ENCODE results near the gene BNIP5. TPM values are rescaled to one million over a fixed set of nuclear protein-coding genes. Genes with fewer than 3 reads are reported as not detected.

The BNIP5 gene
- total and polyA plus RNA-seq, 4 donors = not detected

- no peak overlapping the region for H3K9ac ChIP-seq (ENCODE audit: low read depth in 1 of 2, low read length in 2 of 2)
- H3K27me3 ChIP-seq (ENCODE audit: control insufficient read depth in 4 of 4, insufficient read depth in 4 of 4, low read length in 3 of 4) = peaks cover 0 to 2% (median 0%) of the 10 kb centered on the region in 4 donors
- no peak overlapping the region for H3K27ac ChIP-seq (ENCODE audit: low read depth in 1 of 2, low read length in 2 of 2)
- TF ChIP-seq FOXA1 (IDR thresholded peaks at IDR 0.05) (no peak), ATF3 (IDR thresholded peaks at IDR 0.05) (no peak), MAX (IDR thresholded peaks at IDR 0.05) (no peak), CTCF (IDR thresholded peaks at IDR 0.05; ENCODE audit: low read depth, low read length, missing input control) (no peak), ZBTB33 (IDR thresholded peaks at IDR 0.05) (no peak), EGR1 (IDR thresholded peaks at IDR 0.05; ENCODE audit: low read depth in 2 of 2) (no peak), YY1 (IDR thresholded peaks at IDR 0.05) (no peak), RXRA (IDR thresholded peaks at IDR 0.05) (no peak), GABPA (IDR thresholded peaks at IDR 0.05 in 1 of 2, conservative IDR thresholded peaks at IDR 0.05 in 1 of 2) (no peak), FOXA2 (IDR thresholded peaks at IDR 0.05) (no peak), HNF4G (IDR thresholded peaks at IDR 0.05) (no peak), SP1 (IDR thresholded peaks at IDR 0.05) (no peak), JUND (IDR thresholded peaks at IDR 0.05) (no peak)
- H3K9me3 ChIP-seq (ENCODE audit: control insufficient read depth in 4 of 4, low read length in 3 of 4) = peaks cover 3 to 9% (median 6%) of the 10 kb centered on the region in 4 donors
- no peaks in the 10 kb centered on the region for H3K36me3 ChIP-seq (ENCODE audit: control insufficient read depth in 4 of 4, insufficient read depth in 3 of 4, low read depth in 1 of 4, low read length in 3 of 4)
- peaks cover 0 to 2% (median 0%) of the 10 kb centered on the region in 4 donors for H3K4me1 ChIP-seq (ENCODE audit: control insufficient read depth in 4 of 4, insufficient read depth in 4 of 4, low read length in 3 of 4)
- DNase-seq (ENCODE audit: low spot score) = no peak
- H3K4me3 ChIP-seq (ENCODE audit: low read depth in 1 of 3, low read length in 3 of 3) = no peak overlapping the region
- WGBS = 94% methylated on average over 4 of the region's 4 CpGs
Measured at GRCh38 chr6:36267731-36268477, 68.8 kb downstream of the BNIP5 start.

GRCh38 chr6:36266913-36267644, 69.6 kb downstream of the BNIP5 start:
- DNase-seq (ENCODE audit: low spot score) = no peak
- Histone ChIP-seq H3K36me3 (ENCODE audit: control insufficient read depth in 4 of 4, insufficient read depth in 3 of 4, low read depth in 1 of 4, low read length in 3 of 4) (no peaks in the 10 kb centered on the region), H3K27me3 (ENCODE audit: control insufficient read depth in 4 of 4, insufficient read depth in 4 of 4, low read length in 3 of 4) (peaks cover 0 to 2% (median 0%) of the 10 kb centered on the region in 4 donors), H3K4me3 (ENCODE audit: low read depth in 1 of 3, low read length in 3 of 3) (no peak overlapping the region), H3K4me1 (ENCODE audit: control insufficient read depth in 4 of 4, insufficient read depth in 4 of 4, low read length in 3 of 4) (peaks cover 0 to 2% (median 0%) of the 10 kb centered on the region in 4 donors), H3K9ac (ENCODE audit: low read depth in 1 of 2, low read length in 2 of 2) (no peak overlapping the region), H3K27ac (ENCODE audit: low read depth in 1 of 2, low read length in 2 of 2) (no peak overlapping the region), H3K9me3 (ENCODE audit: control insufficient read depth in 4 of 4, low read length in 3 of 4) (peaks cover 3 to 9% (median 6%) of the 10 kb centered on the region in 4 donors)
- 93% methylated on average over 13 of the region's 13 CpGs for WGBS
- TF ChIP-seq ATF3 (IDR thresholded peaks at IDR 0.05) = no peak
- no peak for TF ChIP-seq CTCF (IDR thresholded peaks at IDR 0.05; ENCODE audit: low read depth, low read length, missing input control)
- no peak for TF ChIP-seq HNF4G (IDR thresholded peaks at IDR 0.05)
- no peak for TF ChIP-seq TAF1 (conservative IDR thresholded peaks at IDR 0.05)
- TF ChIP-seq ZBTB33 (IDR thresholded peaks at IDR 0.05) = no peak
- no peak for TF ChIP-seq FOXA1 (IDR thresholded peaks at IDR 0.05)
- no peak for TF ChIP-seq FOXA2 (IDR thresholded peaks at IDR 0.05)
- no peak for TF ChIP-seq YY1 (IDR thresholded peaks at IDR 0.05)
- no peak for TF ChIP-seq NR2F2 (IDR thresholded peaks at IDR 0.05)
- no peak for TF ChIP-seq REST (IDR thresholded peaks at IDR 0.05)

Measured in liver (tissue), 9 donors.